Right renal pelvis (tissue), 4 donors: ENCODE data around the gene SPO11. TPM values are rescaled to one million over a fixed set of nuclear protein-coding genes. Genes with fewer than 3 reads are reported as not detected.

Source experiments
- DNase-seq, 4 donors: peaks; one replicate each; pipeline ENCODE4 v3.0.0-alpha.2; 2013; ENCODE audit warnings: low read depth in 4 of 4, low spot score in 3 of 4, missing footprints in 1 of 4
- polyA plus RNA-seq, 4 donors: library from polyadenylated mRNA; unstranded; fragments of 120-200 nt; gene quantifications; one replicate each; pipeline ENCODE4 v1.2.1, GENCODE V29; 2013; ENCODE audit not compliant: insufficient read length in 4 of 4

The SPO11 gene
- polyA plus RNA-seq, 4 donors = not detected

DNA sequence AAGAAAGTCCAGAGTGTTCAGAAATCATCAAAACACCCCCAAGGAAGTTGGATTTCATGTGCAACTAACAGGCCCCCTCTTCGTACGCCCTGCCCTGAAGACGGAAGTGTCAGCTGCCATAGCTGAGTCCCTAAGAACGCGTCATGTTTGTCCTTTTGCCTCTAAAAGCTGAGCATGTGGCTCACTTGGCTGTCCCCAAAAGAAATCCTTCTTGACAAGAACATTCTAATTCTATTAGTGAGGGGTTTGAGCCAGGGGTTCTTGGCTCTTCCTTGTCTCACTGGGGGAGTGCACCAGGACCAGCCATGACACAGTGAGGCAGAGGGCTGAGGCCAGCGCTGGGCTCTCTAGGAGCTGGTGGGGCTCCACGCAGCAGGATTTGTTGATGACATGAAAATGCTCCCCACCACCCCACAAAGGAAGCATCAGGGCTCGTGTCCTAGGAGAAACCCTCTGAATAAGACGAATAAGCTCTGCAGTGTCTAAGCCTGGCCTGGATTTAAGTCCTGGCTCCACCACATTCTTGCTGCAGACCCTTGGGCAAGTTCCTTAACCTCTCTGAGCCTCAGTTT lies 20.0 kb upstream of the SPO11 start:
- DNase-seq = no peak

DNA sequence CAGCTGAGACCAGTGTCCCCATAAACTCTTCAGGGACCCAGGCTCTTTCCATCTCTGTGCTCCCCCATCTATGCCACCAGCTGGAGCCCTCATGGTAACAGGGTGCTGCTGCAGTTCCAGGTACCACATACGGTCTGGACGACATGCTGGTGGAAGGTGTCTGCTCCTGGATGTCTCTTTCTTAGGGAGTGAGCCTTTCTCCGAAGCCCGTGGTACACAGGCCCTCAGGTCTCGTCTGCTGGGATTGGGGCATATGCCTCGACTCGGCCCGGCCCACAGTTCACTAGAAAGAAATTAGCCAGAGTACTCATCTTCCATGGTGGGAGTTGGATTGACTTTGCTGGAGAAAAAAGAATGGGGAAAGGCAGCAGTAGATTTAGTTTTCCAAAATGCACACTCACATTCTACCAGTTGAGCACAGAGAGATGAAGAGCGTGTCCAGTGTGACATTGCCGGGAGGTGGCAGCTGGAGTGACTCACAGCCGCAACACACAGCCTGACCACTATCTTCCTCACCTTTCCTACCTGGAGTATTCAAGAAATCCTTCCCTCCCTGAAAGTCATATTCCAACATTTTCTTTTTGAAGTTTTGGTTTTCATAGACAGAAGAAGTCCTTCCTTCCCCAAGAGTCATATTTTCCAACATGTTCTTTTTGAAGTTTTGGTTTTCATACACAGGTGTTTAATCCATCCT lies 18.6 kb upstream of the SPO11 start:
- DNase-seq = no peak

DNA sequence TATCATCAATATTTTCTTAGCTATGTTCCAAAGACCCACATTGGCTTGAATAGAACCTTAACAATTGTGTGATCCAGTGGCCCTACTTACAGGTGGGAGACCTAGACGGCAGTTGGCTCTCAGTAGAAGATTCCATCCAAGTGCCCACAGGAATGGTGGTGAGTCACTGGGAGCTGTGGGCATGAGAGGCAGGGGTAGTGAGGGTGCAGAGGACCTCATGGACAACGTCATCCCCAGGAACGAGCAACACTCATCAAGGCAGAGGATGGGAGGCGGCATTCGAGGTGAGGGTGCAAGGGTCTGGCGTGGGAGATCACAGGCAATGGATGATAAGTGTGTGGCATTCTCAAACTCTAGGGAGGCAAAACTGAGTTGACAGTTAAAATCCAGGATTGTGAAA lies 17.5 kb upstream of the SPO11 start:
- DNase-seq = no peak

DNA sequence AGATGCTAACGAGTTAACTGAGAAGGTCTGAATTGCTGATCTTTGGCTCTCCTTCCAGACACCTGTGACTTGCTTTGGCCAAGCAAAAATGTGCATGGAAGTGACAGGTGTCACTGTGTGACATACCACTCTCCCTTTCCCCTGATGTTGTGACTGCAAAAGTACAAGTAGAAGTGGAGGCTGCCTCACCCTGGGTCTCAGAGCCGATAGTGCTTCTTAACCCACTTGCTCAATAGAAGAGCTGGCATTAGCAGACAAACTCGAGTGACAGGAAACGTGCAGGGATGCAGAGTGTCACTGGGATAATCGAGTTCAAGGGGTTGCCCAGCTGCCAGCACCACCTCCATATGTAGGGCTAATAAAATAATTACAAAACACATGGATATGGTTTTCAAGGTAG lies 16.4 kb upstream of the SPO11 start:
- DNase-seq = no peak

DNA sequence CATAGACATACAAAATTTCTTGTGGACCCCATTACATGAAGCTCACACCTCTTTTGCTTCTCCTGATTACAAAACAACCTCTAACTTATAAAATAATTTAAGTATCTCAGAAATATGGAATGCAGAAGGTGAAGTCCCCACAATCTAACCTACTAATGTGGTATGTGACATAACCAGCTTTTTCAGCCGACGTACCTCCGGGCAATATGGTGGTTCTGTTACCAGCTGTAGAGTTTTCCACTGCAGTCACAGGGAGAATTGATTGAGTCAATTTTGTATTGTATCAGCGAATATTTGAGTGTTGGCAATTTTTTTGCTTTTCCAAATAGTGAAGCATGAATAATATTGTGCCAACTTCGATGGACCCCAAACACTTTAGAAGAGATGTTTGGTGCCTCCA lies 15.7 kb upstream of the SPO11 start:
- no peak for DNase-seq

DNA sequence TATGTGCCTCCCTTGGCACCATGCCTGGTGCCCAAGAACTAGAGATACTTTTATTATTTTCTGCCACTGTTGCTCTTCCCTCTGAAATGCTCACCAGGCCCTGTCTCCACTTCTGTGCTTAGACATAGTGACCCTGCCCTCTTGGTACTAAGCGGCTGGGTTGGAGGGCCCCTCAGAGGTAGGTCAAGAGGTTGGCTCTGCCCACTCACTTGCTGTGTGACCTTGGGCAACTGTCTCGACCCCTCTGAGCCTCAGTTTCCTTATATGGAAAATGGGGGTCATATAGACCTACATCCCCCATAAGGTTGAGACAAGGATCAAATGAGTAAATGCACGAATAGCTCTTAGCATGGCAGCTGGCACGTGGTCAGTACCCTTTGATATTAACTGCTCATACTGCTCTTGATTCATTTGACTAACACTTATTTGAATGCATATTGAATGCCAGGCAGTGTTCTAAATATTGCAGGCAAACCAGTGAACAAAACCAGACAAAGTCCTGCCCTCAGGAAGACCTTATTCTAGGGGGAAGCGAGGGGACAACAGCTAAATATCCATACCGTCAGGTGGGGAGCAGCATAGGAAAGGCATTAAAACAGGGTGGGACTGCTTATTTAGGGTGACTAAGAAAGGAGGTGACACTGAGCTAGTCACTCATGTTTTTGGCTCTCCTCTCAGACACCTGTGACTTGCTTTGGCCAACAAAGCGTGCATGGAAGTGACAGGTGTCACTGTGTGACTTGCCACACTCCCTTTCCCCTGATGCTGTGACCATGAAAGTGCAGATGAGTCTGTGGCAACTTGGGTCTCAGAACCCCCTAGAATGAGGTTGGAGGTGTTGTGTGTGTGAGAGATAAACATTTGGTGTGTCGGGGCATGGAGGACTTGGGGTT lies 14.3 kb upstream of the SPO11 start:
- no peak for DNase-seq

DNA sequence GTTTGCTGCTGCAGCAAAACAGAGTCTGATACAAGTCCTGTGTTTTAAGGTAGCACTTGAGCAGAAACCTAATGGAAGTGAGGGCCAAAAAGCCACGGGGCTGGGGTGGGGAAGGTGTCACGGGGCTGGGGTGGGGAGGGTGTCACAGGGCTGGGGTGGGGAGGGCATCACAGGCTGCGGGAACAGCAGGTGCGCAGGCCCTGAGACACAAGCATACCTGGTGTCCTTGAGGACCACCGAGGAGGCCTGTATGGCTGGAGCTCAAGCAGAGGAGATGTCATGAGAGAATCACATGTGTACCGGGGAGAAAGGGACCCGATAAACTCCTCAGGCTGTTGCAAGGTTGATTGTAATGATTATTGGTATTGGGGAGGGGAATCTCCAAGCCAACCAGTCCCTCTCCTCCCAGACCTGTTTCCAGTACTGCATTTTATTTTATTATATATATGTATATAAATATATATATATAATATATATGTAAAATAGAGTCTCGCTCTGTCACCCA lies 13.6 kb upstream of the SPO11 start:
- no peak for DNase-seq

DNA sequence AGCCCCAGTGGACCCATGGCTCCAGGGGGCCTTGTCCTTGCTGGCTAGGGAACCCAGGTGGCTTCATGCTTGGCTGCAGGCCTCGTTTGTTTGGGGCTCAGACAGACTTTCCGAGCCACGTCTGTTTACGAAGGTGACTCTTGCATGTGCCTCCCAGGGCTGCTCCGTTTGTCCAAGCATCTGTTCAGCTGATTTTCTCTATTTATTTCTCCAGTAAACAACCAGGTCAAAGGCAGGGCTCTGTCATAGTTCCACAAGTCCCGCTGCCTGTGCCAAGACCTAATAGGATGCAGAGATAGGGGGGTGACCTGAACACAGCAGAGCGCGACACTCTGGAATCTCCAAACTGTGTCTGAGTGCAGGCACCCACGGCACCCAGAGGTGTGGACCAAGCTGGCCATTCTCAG lies 12.8 kb upstream of the SPO11 start:
- no peak for DNase-seq

DNA sequence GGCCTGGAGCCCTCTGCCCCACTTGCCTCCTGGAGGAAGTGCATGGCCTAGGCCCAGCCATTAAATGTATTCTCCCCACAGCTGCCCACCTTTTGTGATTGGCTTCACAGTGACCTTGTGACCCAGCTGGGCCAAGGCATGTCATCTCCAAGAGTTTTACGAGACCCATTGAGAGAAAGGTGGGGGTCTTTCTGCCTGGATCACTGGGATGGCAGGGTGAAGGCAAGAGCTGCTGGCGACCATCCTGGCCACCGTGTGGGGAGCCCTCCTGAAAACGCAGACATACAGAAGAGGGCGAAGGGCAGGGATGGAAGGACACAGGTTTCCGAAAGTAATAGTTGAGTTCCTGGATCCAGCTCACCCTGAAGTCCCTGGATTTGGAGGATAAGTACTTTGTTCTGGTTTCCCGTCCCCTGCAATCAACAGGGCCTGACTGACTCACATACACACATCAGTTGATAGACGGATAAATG lies 12.3 kb upstream of the SPO11 start:
- no peak for DNase-seq

DNA sequence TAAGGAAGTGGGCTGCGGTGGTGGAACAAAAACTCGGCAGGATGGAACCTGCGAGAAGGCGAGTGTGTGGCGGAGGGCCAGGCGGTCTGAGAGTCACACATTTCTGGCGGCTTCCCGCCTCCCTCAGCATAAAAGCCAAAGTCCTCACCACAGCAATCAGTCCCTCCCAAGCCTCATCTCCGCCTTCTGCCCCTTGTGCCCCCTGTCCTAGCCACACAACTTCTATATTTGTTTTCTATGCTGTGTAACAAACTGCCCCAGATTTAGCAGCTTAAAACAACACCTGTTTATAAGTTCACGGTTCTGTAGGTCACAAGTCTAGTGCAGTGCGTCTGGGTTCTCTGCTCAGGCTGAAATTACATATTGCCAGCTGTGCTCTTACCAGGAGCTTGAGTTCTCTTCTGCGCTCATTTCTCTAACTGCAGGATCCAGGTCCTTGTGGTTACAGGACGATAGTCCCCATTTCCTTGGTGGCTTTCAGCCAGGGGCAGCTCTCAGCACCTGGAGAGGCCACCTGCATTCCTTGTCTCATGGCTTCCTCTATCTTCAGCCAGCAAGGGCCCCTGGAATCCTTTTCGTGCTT lies 11.7 kb upstream of the SPO11 start:
- DNase-seq = no peak

DNA sequence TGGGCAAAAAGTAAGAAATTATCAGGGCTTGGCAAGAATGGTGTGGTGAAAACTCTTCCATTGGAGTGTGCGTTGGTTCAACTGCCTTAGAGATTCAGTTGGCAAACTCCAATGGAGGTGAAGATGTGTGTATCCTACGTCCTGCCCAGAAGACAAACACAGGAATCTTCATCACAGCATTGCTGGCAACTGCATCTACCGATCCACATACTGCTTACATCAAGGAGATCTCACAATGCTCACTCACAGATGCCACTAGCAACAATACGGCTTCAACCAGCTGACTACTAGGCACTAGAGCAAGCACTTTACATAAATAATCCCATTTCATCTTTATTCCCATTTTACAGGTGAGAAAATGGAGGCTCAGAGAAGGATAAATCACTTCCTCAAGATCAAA lies 10.0 kb upstream of the SPO11 start:
- no peak for DNase-seq

DNA sequence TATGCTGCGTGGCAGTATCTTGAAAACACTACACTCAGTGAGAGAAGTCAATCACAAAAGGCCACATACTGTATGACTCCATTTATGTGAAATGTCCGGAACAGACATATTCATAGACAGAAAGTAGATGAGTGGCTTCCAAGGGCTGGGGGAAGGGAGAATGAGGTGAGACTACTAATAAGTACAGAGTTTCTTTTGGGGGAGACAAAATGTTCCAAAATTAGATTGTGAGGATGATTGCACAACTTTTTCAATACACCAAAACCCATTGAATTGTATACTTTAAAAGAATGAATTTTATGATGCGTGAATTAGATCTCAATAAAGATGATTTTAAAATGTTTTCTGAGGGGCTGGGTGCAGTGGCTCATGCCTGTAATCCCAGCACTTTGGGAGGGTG lies 9.2 kb upstream of the SPO11 start:
- no peak for DNase-seq

DNA sequence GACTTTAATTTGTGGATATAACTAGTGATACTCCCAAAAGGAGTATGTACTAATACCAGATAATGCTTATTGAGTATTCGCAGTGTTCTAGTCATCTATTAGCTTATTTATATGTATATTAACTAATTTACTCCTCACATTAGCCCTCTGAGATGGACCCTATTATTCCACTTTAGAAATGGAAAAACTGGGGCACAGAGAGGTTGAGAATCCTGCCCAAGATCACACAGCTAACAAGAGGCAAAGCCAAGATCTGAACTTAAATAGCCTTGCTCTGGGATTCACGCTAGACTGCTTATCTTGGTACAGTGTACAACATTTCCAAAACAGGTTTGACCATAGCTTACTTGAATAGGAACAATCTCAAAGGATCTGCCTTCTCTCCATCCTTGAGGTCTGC lies 8.5 kb upstream of the SPO11 start:
- no peak for DNase-seq

DNA sequence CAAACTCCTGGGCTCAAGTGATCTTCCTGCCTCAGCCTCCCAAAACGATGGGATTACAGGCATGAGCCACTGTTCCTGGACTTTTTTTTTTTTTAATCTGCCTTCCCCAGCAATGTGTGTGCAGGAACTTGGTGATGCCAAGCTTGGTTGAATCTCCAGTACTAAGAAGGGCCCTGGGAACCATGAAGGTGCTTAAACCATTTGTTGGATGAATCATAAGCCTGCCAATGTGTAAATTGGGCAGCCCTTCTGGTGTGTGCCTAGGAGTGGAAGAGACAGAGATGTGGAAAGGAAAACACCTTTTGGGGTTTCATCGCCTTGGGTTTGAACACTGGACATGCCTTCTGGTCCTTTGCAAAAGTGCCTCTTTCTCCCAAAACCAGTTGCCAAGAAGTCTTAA lies 7.1 kb upstream of the SPO11 start:
- DNase-seq = no peak

DNA sequence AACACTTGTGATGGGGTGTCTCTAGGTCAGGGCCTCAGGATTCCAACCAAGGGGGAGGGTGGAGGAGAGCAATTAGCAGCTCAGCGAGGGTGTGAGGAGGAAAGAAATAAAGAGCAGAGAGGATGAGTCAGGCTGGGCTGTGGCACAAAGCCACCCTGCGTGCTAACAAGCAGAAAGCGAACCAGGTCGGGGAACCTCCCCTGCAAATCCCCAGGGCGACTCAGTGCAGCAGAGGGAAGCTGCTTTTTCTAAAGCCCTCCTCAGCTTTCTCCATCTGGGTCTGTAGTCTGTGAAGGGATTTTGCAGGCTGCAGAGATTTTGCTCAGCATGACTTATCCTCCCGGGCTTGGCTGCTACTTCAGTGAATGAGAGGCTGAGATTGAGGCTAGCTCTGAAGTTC lies 6.6 kb upstream of the SPO11 start:
- DNase-seq = no peak

DNA sequence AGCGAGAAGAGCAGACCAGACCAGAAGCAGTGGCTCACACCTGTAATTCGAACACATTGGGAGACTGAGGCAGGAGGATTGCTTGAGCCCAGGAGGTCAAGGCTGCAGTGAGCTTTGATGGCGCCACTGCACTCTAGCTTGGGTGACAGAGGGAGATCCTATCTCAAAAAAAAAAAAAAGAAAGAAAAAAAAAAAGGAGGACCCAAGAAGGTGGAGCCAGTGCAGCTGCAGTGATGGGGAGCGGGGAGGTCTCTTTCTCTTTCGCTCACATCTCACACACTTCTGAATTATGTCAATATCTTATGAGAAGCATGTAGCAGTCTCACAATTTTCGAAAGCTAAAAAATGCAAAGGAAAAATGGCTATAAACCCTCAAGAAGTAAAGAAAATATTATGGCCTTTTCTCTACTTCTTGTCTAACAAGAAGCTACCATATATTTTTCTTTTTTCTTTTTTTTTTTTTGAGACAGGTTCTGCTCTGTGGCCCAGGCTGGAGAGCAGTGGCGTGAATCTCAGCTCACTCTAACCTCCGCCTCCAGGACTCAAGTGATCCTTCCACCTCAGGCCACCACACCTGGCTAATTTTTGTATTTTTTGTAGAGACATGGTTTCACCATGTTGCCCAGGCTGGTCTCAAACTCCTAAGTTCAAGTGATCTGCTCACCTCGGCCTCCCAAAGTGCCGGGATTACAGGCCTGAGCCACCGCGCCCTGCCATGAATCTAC lies 3.8 kb upstream of the SPO11 start:
- no peak for DNase-seq

DNA sequence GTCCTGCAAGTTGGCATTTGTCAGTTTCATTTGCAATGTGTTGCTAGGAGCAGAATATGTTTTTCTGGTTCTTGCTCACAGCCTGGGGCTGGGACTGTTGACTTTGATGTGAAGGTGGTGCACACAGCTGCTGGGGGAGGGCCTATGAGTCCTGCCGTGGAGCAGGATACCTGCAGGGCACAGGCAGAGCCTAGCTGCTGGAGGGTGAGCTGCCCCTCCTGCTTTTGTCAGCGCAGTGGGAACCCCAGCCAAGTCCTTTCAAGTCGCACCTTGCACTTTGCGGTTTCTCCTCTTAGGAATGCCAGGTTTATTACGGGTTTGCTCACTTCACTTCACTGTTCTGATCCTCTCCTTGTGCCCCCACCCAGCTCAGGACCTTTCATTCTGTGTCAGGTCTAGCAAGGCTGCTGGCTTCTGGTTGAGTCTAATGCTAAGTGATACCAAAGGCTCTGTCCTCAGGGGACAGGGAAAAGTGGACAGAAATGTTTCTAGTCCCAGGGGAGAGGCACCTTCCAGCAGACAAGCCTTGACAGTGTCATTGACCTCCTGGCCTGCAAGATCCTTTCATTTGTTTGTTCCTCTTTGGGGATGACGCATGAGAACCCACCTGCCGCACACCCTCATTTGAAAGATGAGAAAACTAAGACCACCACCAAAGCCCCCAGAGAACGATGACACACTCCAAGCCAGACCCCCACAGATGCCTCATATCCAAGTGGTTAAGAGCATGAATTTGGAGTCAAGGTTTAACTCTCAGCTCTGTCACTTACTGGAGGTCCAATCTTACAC lies 2.7 kb upstream of the SPO11 start:
- peak in 3 of 4 donors; percentile 26 to 44 (median 33) for DNase-seq

DNA sequence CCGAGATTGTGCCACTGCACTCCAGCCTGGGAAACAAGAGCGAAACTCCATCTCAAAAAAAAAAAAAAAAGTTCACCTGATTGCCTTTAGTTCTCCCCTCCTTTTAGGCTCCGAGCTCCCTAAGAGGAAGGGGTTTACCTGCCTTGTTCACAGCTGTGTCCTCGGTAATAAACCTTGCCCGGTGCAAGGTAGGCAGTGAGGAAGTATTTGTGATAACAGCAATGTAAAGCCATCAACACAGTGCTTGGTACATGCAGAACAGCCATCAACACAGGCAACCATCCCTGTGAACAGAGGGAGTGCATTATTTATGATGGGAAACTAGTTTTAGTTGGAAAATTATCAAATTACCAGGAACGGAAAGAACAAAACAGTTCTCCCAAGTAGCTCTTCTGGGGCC lies 1.8 kb upstream of the SPO11 start:
- DNase-seq = no peak

DNA sequence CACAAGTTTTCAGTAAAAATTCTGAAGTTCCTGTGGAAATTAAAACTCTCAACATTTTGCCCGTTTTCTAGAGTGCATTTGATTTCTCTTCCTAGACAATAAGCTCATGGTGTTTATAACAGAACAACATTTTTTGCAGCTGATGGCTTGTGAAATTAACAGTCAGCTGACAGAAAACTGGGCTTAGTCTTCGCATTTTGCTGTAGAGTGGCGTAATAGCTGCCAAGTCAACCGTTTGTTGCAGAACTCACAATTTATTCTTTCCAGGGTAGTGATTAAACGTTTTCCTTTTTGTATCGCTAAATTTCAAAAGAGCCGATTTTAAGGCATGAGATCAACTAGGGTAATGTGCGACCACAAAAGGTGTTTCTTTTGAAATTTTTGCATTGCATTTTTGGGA lies 1.4 kb downstream of the SPO11 start:
- no peak for DNase-seq
